RWPE2 (cell line): ENCODE data around the gene DNMT3B.

ENCODE experiments used
- ATAC-seq: fragments of 200-7000 bp; cut with Tn5 transposase; 3 replicates; pipeline ENCODE4 v1.9.1; 2021; ENCODE audit warnings: low read depth
- DNase-seq: peaks from one replicate; pipeline ENCODE4 v3.0.0-alpha.2; 2020; ENCODE audit warnings: low spot score
- H3K27ac ChIP-seq: fragments of 450-650 bp; 2 replicates; pipeline ENCODE4 v1.5.1; 2017; ENCODE audit warnings: mild to moderate bottlenecking; ENCODE audit not compliant: poor library complexity, severe bottlenecking
- H3K27me3 ChIP-seq: fragments of 250-450 bp; sonication (Bioruptor Pico); 2 replicates; pipeline ENCODE4 v1.5.1; 2021; ENCODE audit warnings: mild to moderate bottlenecking, moderate library complexity; ENCODE audit not compliant: insufficient read depth, poor library complexity, severe bottlenecking
- H3K36me3 ChIP-seq: fragments of 250-450 bp; sonication (Bioruptor Pico); 2 replicates; pipeline ENCODE4 v1.5.1; 2020; ENCODE audit warnings: low read depth, mild to moderate bottlenecking, moderate library complexity
- H3K4me1 ChIP-seq: fragments of 250-450 bp; sonication (Bioruptor Pico); 2 replicates; pipeline ENCODE4 v1.5.1; 2021; ENCODE audit warnings: mild to moderate bottlenecking, moderate library complexity; ENCODE audit not compliant: insufficient read depth, poor library complexity, severe bottlenecking
- H3K4me3 ChIP-seq: fragments of 250-450 bp; sonication (Bioruptor Pico); 2 replicates; pipeline ENCODE4 v1.5.1; 2021; ENCODE audit warnings: mild to moderate bottlenecking, moderate library complexity; ENCODE audit not compliant: severe bottlenecking
- H3K9me3 ChIP-seq: fragments of 250-450 bp; sonication (Bioruptor Pico); 2 replicates; pipeline ENCODE4 v1.5.1; 2021; ENCODE audit warnings: mild to moderate bottlenecking, moderate library complexity; ENCODE audit not compliant: severe bottlenecking
- TF ChIP-seq, protein P1 (sequence below): fragments of 450-650 bp; IDR thresholded peaks from one replicate; pipeline ENCODE4 v1.5.1; 2017; ENCODE audit warnings: mild to moderate bottlenecking, moderate library complexity; ENCODE audit not compliant: poor library complexity, severe bottlenecking

DNMT3B gene

DNA sequence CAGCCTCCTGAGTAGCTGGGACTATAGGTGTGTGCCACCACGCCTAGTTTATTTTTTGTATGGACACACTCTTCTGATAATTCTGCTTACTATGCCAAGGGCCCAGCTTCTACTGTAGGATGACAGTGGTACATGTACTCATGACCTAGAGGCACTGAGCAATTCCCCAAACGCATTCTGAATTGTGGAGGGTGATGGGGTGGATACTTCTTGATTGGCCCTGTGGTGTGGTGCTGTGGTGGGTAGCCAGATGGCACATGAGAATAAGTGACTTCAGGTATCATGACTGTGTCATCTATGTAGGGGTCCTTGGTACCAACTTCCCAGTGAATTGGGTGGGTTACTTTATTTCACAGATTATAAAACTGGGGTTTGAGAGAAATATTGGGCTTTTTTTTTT is 11.0 kb downstream of the DNMT3B start:
- TF ChIP-seq, protein P1, sequence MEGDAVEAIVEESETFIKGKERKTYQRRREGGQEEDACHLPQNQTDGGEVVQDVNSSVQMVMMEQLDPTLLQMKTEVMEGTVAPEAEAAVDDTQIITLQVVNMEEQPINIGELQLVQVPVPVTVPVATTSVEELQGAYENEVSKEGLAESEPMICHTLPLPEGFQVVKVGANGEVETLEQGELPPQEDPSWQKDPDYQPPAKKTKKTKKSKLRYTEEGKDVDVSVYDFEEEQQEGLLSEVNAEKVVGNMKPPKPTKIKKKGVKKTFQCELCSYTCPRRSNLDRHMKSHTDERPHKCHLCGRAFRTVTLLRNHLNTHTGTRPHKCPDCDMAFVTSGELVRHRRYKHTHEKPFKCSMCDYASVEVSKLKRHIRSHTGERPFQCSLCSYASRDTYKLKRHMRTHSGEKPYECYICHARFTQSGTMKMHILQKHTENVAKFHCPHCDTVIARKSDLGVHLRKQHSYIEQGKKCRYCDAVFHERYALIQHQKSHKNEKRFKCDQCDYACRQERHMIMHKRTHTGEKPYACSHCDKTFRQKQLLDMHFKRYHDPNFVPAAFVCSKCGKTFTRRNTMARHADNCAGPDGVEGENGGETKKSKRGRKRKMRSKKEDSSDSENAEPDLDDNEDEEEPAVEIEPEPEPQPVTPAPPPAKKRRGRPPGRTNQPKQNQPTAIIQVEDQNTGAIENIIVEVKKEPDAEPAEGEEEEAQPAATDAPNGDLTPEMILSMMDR, result no peak
- no peak for DNase-seq
- H3K36me3 ChIP-seq, result no peaks in the 10 kb centered on the region

DNA sequence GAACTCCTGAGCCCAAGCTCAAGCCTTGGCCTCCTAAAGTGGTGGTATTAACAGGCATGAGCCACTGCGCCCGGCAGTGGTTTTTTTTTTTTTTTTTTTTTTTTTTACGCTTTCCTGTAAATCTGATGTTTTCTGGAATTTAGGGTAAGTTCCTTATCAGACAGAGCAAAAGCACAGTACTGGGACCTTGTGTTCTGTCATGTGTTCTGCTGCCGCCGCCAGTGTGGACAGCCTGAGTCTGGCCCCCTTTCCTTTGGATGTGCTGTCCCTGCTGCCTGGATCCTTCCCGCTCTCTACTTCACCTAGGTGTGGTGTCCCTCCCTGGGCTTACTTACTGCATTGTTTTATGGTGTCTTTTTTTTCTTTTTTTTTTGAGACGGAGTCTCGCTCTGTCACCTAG is 11.7 kb downstream of the DNMT3B start:
- Histone ChIP-seq H3K27ac (no peak overlapping the region), H3K27me3 (no peaks in the 10 kb centered on the region), H3K4me1 (peaks cover 16% of the 10 kb centered on the region), H3K9me3 (no peaks in the 10 kb centered on the region), H3K4me3 (no peak overlapping the region), H3K36me3 (no peaks in the 10 kb centered on the region)
- TF ChIP-seq, protein P1, result no peak
- DNase-seq (no peak), ATAC-seq (no peak)

More for the DNA sequence above, 11.0 kb downstream of the DNMT3B start:
- Histone ChIP-seq H3K27ac (no peak overlapping the region), H3K9me3 (no peaks in the 10 kb centered on the region), H3K4me3 (no peak overlapping the region), H3K27me3 (no peaks in the 10 kb centered on the region), H3K4me1 (peaks cover 16% of the 10 kb centered on the region)
- no peak for ATAC-seq

DNA sequence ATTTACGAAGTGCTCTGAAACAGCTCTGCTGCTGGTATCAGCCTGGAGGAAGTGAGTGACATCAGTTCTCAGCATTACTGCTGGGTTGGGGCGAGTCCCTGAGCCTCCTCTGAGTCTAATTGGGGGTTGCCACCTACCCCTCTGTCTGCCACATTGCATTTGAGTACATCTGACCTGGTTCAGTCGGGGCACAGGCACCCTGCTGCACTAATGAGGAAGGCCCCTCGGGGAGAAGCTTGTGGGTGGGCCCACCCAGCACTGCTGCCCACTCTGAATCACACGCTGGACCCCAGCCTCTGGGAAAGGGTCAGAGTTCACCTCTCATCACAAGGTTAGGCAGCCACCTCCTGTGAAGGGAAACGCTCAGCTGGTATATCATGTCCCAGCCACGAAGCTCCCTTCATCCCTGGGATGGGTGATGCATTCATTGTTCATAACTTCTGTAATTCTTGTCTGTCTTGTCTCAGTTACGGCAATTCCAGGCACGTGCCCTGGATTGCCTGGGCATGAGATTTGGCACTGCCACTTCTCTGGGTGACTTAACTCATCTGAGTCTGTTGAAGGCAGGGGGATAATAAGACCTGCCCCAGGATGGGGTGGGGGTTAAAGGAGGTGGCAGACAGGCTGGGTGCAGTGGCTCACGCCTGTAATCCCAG is 13.3 kb downstream of the DNMT3B start:
- Histone ChIP-seq H3K27ac (no peak overlapping the region), H3K36me3 (no peaks in the 10 kb centered on the region), H3K4me1 (peaks cover 16% of the 10 kb centered on the region), H3K27me3 (no peaks in the 10 kb centered on the region), H3K4me3 (no peak overlapping the region), H3K9me3 (no peaks in the 10 kb centered on the region)
- no peak; the same call in 2 of the 3 replicates for ATAC-seq
- DNase-seq, result no peak
- TF ChIP-seq, protein P1, result no peak

DNA sequence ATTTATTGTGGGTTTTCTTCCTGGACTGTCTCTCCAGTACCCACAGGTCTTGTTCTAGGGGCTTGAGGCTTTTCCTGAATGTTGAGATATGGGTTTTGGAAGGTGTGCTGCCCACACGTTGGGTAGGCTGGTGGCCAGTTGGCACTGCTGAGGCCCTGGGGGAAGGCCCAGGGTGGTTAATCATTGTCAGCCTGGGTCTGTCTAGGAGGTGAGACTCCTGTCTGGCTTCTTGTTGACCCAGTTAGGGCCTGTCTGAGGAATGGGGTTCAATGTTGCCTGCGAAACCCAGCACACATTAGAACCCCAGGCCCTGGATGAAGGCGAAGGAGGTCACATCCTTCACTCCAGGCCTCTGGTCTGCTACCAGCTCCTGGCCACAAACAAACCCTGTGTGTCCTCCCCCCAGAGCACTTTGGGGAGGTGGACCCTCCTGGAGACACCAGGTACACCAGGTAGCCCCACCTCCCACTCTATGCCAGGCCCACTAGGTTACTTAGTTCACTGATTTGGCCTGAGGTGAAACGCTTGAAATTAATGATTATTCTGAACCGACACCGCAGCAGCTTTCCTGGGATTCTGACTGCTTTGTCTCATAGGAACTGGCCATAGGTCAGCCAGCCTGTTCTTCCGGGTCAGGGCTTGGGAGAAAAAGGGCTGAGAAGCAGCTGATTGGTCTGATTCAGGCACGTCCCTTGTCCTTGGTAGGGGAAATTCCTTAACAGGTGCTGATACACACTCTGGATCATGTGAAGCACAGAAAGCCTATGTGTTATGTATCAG is 15.2 kb downstream of the DNMT3B start:
- no peak overlapping the region for H3K27ac ChIP-seq
- DNase-seq (no peak), ATAC-seq (no peak)
- TF ChIP-seq, protein P1, result no peak
- H3K27me3 ChIP-seq, result no peaks in the 10 kb centered on the region
- H3K4me1 ChIP-seq, result peaks cover 16% of the 10 kb centered on the region
- no peaks in the 10 kb centered on the region for H3K36me3 ChIP-seq
- H3K9me3 ChIP-seq, result no peaks in the 10 kb centered on the region
- no peak overlapping the region for H3K4me3 ChIP-seq
